ENCODE measurements around the gene KIF6.

KIF6 gene

GRCh38 chr6:39343396-39343870 lies 381.8 kb downstream of the KIF6 start:
- H3K4me2 ChIP-seq (ENCODE audit: low read depth, low read length, poor library complexity, severe bottlenecking), result no peak overlapping the region
- no peaks in the 10 kb centered on the region for H3K9me3 ChIP-seq (ENCODE audit: insufficient read depth, low read length)
- H3K4me3 ChIP-seq (ENCODE audit: insufficient read depth, low read length, poor library complexity, severe bottlenecking), result no peak overlapping the region
- H4K20me1 ChIP-seq (ENCODE audit: low read depth, low read length), result no peaks in the 10 kb centered on the region
- no peaks in the 10 kb centered on the region for H3F3A ChIP-seq (ENCODE audit: insufficient read depth)
- no peak overlapping the region for H2AFZ ChIP-seq (ENCODE audit: low read depth, low read length, severe bottlenecking)
- H3K9me2 ChIP-seq (replicated peaks; ENCODE audit: insufficient read depth, low read length), result no peaks in the 10 kb centered on the region
- H3K36me3 ChIP-seq (ENCODE audit: low read length), result no peaks in the 10 kb centered on the region
- H3K27ac ChIP-seq (ENCODE audit: low read depth, low read length), result no peak overlapping the region
- no peaks in the 10 kb centered on the region for H3K27me3 ChIP-seq (ENCODE audit: low read length)
- H3K9ac ChIP-seq (ENCODE audit: low read length), result no peak overlapping the region
- TF ChIP-seq CTCF (IDR thresholded peaks at IDR 0.05; ENCODE audit: insufficient read depth, low read length, poor library complexity, severe bottlenecking) (no peak), EZH2phosphoT487 (conservative IDR thresholded peaks at IDR 0.05; ENCODE audit: low read length) (no peak)
- no peaks in the 10 kb centered on the region for H3K79me2 ChIP-seq (ENCODE audit: insufficient read depth, low read length)

- Histone ChIP-seq H3K9ac (ENCODE audit: low read length) (no peak overlapping the region), H2AFZ (ENCODE audit: low read depth, low read length, severe bottlenecking) (no peak overlapping the region), H3K4me3 (ENCODE audit: insufficient read depth, low read length, poor library complexity, severe bottlenecking) (no peak overlapping the region), H3F3A (ENCODE audit: insufficient read depth) (no peaks in the 10 kb centered on the region), H3K9me3 (ENCODE audit: insufficient read depth, low read length) (no peaks in the 10 kb centered on the region), H4K20me1 (ENCODE audit: low read depth, low read length) (no peaks in the 10 kb centered on the region), H3K27ac (ENCODE audit: low read depth, low read length) (no peak overlapping the region), H3K79me2 (ENCODE audit: insufficient read depth, low read length) (no peaks in the 10 kb centered on the region), H3K4me2 (ENCODE audit: low read depth, low read length, poor library complexity, severe bottlenecking) (no peak overlapping the region), H3K9me2 (replicated peaks; ENCODE audit: insufficient read depth, low read length) (no peaks in the 10 kb centered on the region), H3K27me3 (ENCODE audit: low read length) (no peaks in the 10 kb centered on the region), H3K36me3 (ENCODE audit: low read length) (no peaks in the 10 kb centered on the region)
- TF ChIP-seq EZH2phosphoT487 (conservative IDR thresholded peaks at IDR 0.05; ENCODE audit: low read length), result no peak
- TF ChIP-seq CTCF (IDR thresholded peaks at IDR 0.05; ENCODE audit: insufficient read depth, low read length, poor library complexity, severe bottlenecking), result no peak
These were observed 382.4 kb downstream of the KIF6 start for GRCh38 chr6:39342692-39343395.

DNA sequence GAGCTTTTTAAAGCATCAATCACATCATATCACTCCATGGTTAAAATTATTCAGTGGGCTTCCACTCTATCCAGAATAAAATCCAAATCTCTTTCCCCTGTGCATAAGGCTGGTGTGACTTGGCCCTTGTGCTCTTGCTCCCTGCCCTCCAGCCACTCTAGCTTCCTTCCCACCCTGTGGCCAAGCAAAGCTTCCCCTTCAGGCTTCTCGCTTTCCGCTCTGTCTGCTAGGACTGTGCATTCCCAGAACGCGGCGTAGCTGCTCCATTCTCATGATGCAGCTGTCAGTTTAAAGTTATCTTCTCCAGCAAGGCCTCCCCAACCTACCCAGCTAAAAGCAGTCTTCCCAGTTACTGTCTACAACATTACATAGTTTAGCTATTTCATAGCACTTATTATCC lies 383.3 kb downstream of the KIF6 start:
- H3F3A ChIP-seq (ENCODE audit: insufficient read depth), result no peaks in the 10 kb centered on the region
- no peak overlapping the region for H3K4me3 ChIP-seq (ENCODE audit: insufficient read depth, low read length, poor library complexity, severe bottlenecking)
- H3K9me3 ChIP-seq (ENCODE audit: insufficient read depth, low read length), result no peaks in the 10 kb centered on the region
- no peak overlapping the region for H3K9ac ChIP-seq (ENCODE audit: low read length)
- no peaks in the 10 kb centered on the region for H3K9me2 ChIP-seq (replicated peaks; ENCODE audit: insufficient read depth, low read length)
- no peaks in the 10 kb centered on the region for H4K20me1 ChIP-seq (ENCODE audit: low read depth, low read length)
- no peak overlapping the region for H3K4me2 ChIP-seq (ENCODE audit: low read depth, low read length, poor library complexity, severe bottlenecking)
- H3K27me3 ChIP-seq (ENCODE audit: low read length), result no peaks in the 10 kb centered on the region
- H3K27ac ChIP-seq (ENCODE audit: low read depth, low read length), result no peak overlapping the region
- no peaks in the 10 kb centered on the region for H3K36me3 ChIP-seq (ENCODE audit: low read length)
- no peak for TF ChIP-seq CTCF (IDR thresholded peaks at IDR 0.05; ENCODE audit: insufficient read depth, low read length, poor library complexity, severe bottlenecking)
- H2AFZ ChIP-seq (ENCODE audit: low read depth, low read length, severe bottlenecking), result no peak overlapping the region
- H3K79me2 ChIP-seq (ENCODE audit: insufficient read depth, low read length), result no peaks in the 10 kb centered on the region
